ENCODE results near the gene IL16. TPM values are rescaled to one million over a fixed set of nuclear protein-coding genes. Genes with fewer than 3 reads are reported as not detected.

IL16 gene
- total and polyA plus RNA-seq, 7 experiments from 2014 or later, result 125 to 547 (median 319) TPM

GRCh38 chr15:81244306-81244705, 47.6 kb downstream of the IL16 start:
- no peak for DNase-seq
- peaks cover 0 to 13% (median 12%) of the 10 kb centered on the region in 5 donors for H3K36me3 Mint-ChIP-seq
- Histone ChIP-seq H3K4me1 (ENCODE audit: control insufficient read depth in 2 of 2, insufficient read depth in 2 of 2, low read length in 2 of 2) (no peaks in the 10 kb centered on the region), H3K9me3 (ENCODE audit: control insufficient read depth in 2 of 3, low read length in 3 of 3) (no peaks in the 10 kb centered on the region), H3K36me3 (ENCODE audit: control insufficient read depth in 2 of 3, insufficient read depth in 3 of 3, low read length in 3 of 3) (no peaks in the 10 kb centered on the region), H3K27ac (ENCODE audit: low read depth, low read length) (no peak overlapping the region), H3K27me3 (ENCODE audit: control insufficient read depth in 2 of 2, insufficient read depth in 2 of 2, low read length in 2 of 2) (no peaks in the 10 kb centered on the region), H3K4me3 (ENCODE audit: low read length) (no peak overlapping the region)
- ChIA-PET POLR2A (no interaction called here), CTCF (interaction anchor here (0.7 to 1.6 kb wide), 2 partner anchors 22 to 92 kb away, joined by 3 to 6 read pairs; no protein-coding TSS in a partner anchor)
- H3K9me3 Mint-ChIP-seq, result peaks cover 0 to 57% (median 20%) of the 10 kb centered on the region in 11 donors
- no peak overlapping the region for H3K4me3 Mint-ChIP-seq
- intact Hi-C loops (cut with micrococcal nuclease), result no loop called here
- no peak overlapping the region for H3K27ac Mint-ChIP-seq
- H3K4me1 Mint-ChIP-seq, result peaks cover 0 to 4% (median 0%) of the 10 kb centered on the region in 7 donors
- H3K27me3 Mint-ChIP-seq, result peaks cover 0 to 39% (median 0%) of the 10 kb centered on the region in 5 donors
- no peak for ATAC-seq

- Histone ChIP-seq H3K27ac (ENCODE audit: low read depth, low read length) (no peak overlapping the region), H3K27me3 (ENCODE audit: control insufficient read depth in 2 of 2, insufficient read depth in 2 of 2, low read length in 2 of 2) (no peaks in the 10 kb centered on the region), H3K36me3 (ENCODE audit: control insufficient read depth in 2 of 3, insufficient read depth in 3 of 3, low read length in 3 of 3) (no peaks in the 10 kb centered on the region), H3K4me1 (ENCODE audit: control insufficient read depth in 2 of 2, insufficient read depth in 2 of 2, low read length in 2 of 2) (no peaks in the 10 kb centered on the region), H3K9me3 (ENCODE audit: control insufficient read depth in 2 of 3, low read length in 3 of 3) (no peaks in the 10 kb centered on the region), H3K4me3 (ENCODE audit: low read length) (no peak overlapping the region)
- peaks cover 0 to 4% (median 0%) of the 10 kb centered on the region in 7 donors for H3K4me1 Mint-ChIP-seq
- peaks cover 0 to 9% (median 5%) of the 10 kb centered on the region in 5 donors for H3K36me3 Mint-ChIP-seq
- ATAC-seq (no peak), DNase-seq (no peak)
- peaks cover 0 to 9% (median 0%) of the 10 kb centered on the region in 11 donors for H3K9me3 Mint-ChIP-seq
- ChIA-PET POLR2A (no interaction called here), CTCF (interaction anchor here (0.9 to 1.4 kb wide), 2 partner anchors 13 to 98 kb away, joined by 4 to 6 read pairs; no protein-coding TSS in a partner anchor)
- H3K4me3 Mint-ChIP-seq, result no peak overlapping the region
- intact Hi-C loops (cut with micrococcal nuclease), result no loop called here
- peaks cover 4 to 34% (median 24%) of the 10 kb centered on the region in 5 donors for H3K27me3 Mint-ChIP-seq
- no peak overlapping the region for H3K27ac Mint-ChIP-seq
Observed at GRCh38 chr15:81253846-81254245, 57.2 kb downstream of the IL16 start.

DNA sequence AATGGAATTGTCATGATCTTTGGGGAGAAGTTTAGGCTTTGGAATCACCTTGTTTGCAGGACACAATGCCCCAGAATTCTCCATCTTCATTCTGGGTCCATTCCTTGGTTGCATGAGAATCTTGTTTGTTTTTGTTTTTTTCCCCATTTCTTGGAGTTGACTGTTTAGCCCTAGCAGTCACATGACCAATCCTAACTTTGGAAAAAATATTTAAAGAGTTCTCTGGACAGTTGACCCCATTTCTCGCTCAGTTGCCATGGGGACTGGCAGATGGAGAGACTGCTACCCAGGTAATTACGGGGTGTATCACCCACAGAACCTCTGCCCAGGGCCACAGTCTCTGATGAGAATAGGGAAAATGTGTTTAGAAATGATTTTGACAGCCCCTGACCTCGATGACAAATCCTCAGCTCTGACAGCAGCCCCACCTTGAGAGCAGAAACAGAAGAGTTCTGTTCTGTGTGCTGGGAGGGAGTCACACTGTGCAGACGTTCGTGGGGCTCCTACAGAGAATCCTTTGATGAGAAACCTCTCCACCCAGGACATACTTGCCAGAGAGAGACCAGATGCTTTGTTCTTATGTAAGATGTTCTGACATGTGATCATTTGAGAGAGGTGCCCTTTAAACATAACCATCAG, 57.7 kb downstream of the IL16 start:
- Mint-ChIP-seq H3K27me3 (peaks cover 4 to 36% (median 24%) of the 10 kb centered on the region in 5 donors), H3K27ac (no peak overlapping the region)

GRCh38 chr15:81254916-81255290, 58.2 kb downstream of the IL16 start:
- Histone ChIP-seq H3K36me3 (ENCODE audit: control insufficient read depth in 2 of 3, insufficient read depth in 3 of 3, low read length in 3 of 3) (no peaks in the 10 kb centered on the region), H3K27ac (ENCODE audit: low read depth, low read length) (no peak overlapping the region), H3K4me3 (ENCODE audit: low read length) (no peak overlapping the region), H3K27me3 (ENCODE audit: control insufficient read depth in 2 of 2, insufficient read depth in 2 of 2, low read length in 2 of 2) (no peaks in the 10 kb centered on the region), H3K4me1 (ENCODE audit: control insufficient read depth in 2 of 2, insufficient read depth in 2 of 2, low read length in 2 of 2) (no peaks in the 10 kb centered on the region), H3K9me3 (ENCODE audit: control insufficient read depth in 2 of 3, low read length in 3 of 3) (no peaks in the 10 kb centered on the region)
- peaks cover 0 to 9% (median 0%) of the 10 kb centered on the region in 11 donors for H3K9me3 Mint-ChIP-seq
- H3K4me1 Mint-ChIP-seq, result peaks cover 0 to 4% (median 0%) of the 10 kb centered on the region in 7 donors
- intact Hi-C loops (cut with micrococcal nuclease), result no loop called here
- DNase-seq (no peak), ATAC-seq (no peak)
- peaks cover 4 to 36% (median 24%) of the 10 kb centered on the region in 5 donors for H3K27me3 Mint-ChIP-seq
- H3K4me3 Mint-ChIP-seq, result no peak overlapping the region
- ChIA-PET CTCF (interaction anchor here (1.1 kb wide), 1 partner anchor 11 kb away, joined by 11 read pairs; no protein-coding TSS in a partner anchor), POLR2A (no interaction called here)
- peaks cover 0 to 9% (median 5%) of the 10 kb centered on the region in 5 donors for H3K36me3 Mint-ChIP-seq
- no peak overlapping the region for H3K27ac Mint-ChIP-seq

More for the DNA sequence above, 57.7 kb downstream of the IL16 start:
- no peak for DNase-seq
- H3K36me3 ChIP-seq (ENCODE audit: control insufficient read depth in 2 of 3, insufficient read depth in 3 of 3, low read length in 3 of 3), result no peaks in the 10 kb centered on the region
- ATAC-seq, result no peak
- H3K27ac ChIP-seq (ENCODE audit: low read depth, low read length), result no peak overlapping the region
- no peaks in the 10 kb centered on the region for H3K9me3 ChIP-seq (ENCODE audit: control insufficient read depth in 2 of 3, low read length in 3 of 3)
- H3K4me3 ChIP-seq (ENCODE audit: low read length), result no peak overlapping the region
- intact Hi-C loops (cut with micrococcal nuclease), result no loop called here
- ChIA-PET CTCF (interaction anchor here (1.1 to 1.4 kb wide), 2 partner anchors 11 to 99 kb away, joined by 6 to 11 read pairs; no protein-coding TSS in a partner anchor), POLR2A (no interaction called here)
- H3K27me3 ChIP-seq (ENCODE audit: control insufficient read depth in 2 of 2, insufficient read depth in 2 of 2, low read length in 2 of 2), result no peaks in the 10 kb centered on the region
- Mint-ChIP-seq H3K36me3 (peaks cover 0 to 9% (median 5%) of the 10 kb centered on the region in 5 donors), H3K9me3 (peaks cover 0 to 9% (median 0%) of the 10 kb centered on the region in 11 donors), H3K4me3 (no peak overlapping the region), H3K4me1 (peaks cover 0 to 4% (median 0%) of the 10 kb centered on the region in 7 donors)
- no peaks in the 10 kb centered on the region for H3K4me1 ChIP-seq (ENCODE audit: control insufficient read depth in 2 of 2, insufficient read depth in 2 of 2, low read length in 2 of 2)

- H3K27ac Mint-ChIP-seq, result no peak overlapping the region
Observed at GRCh38 chr15:81255315-81255957, 58.8 kb downstream of the IL16 start.

GRCh38 chr15:81255958-81256320, 59.3 kb downstream of the IL16 start:
- H3K27ac ChIP-seq (ENCODE audit: low read depth, low read length), result no peak overlapping the region
- H3K36me3 Mint-ChIP-seq, result peaks cover 0 to 5% (median 0%) of the 10 kb centered on the region in 5 donors
- no peaks in the 10 kb centered on the region for H3K27me3 ChIP-seq (ENCODE audit: control insufficient read depth in 2 of 2, insufficient read depth in 2 of 2, low read length in 2 of 2)
- H3K9me3 Mint-ChIP-seq, result peaks cover 0 to 3% (median 0%) of the 10 kb centered on the region in 11 donors
- ChIA-PET POLR2A (interaction anchor here (0.7 kb wide), 1 partner anchor 594 kb away, joined by 4 read pairs; no protein-coding TSS in a partner anchor), CTCF (interaction anchor here (0.8 kb wide), 1 partner anchor 10 kb away, joined by 7 read pairs; no protein-coding TSS in a partner anchor)
- peaks cover 0 to 4% (median 0%) of the 10 kb centered on the region in 7 donors for H3K4me1 Mint-ChIP-seq
- ATAC-seq (no peak), DNase-seq (no peak)
- no peaks in the 10 kb centered on the region for H3K9me3 ChIP-seq (ENCODE audit: control insufficient read depth in 2 of 3, low read length in 3 of 3)
- no peaks in the 10 kb centered on the region for H3K36me3 ChIP-seq (ENCODE audit: control insufficient read depth in 2 of 3, insufficient read depth in 3 of 3, low read length in 3 of 3)
- H3K4me3 Mint-ChIP-seq, result no peak overlapping the region
- intact Hi-C loops (cut with micrococcal nuclease), result loop anchor here in 1 of 2 donors (2.0 kb wide), 1 partner anchor 101 kb away; no protein-coding TSS in a partner anchor
- no peak overlapping the region for H3K4me3 ChIP-seq (ENCODE audit: low read length)
- H3K4me1 ChIP-seq (ENCODE audit: control insufficient read depth in 2 of 2, insufficient read depth in 2 of 2, low read length in 2 of 2), result no peaks in the 10 kb centered on the region
- no peak overlapping the region for H3K27ac Mint-ChIP-seq
- H3K27me3 Mint-ChIP-seq, result peaks cover 0 to 31% (median 22%) of the 10 kb centered on the region in 5 donors

More at GRCh38 chr15:81255315-81255957, 58.8 kb downstream of the IL16 start:
- CTCF ChIA-PET, result interaction anchor here (1.1 kb wide), 1 partner anchor 10 kb away, joined by 11 read pairs; no protein-coding TSS in a partner anchor
- Mint-ChIP-seq H3K27me3 (peaks cover 0 to 33% (median 24%) of the 10 kb centered on the region in 5 donors), H3K4me3 (no peak overlapping the region), H3K4me1 (peaks cover 0 to 4% (median 0%) of the 10 kb centered on the region in 7 donors), H3K36me3 (peaks cover 0 to 6% (median 1%) of the 10 kb centered on the region in 5 donors), H3K9me3 (peaks cover 0 to 6% (median 0%) of the 10 kb centered on the region in 11 donors)
- POLR2A ChIA-PET, result no interaction called here
- H3K4me1 ChIP-seq (ENCODE audit: control insufficient read depth in 2 of 2, insufficient read depth in 2 of 2, low read length in 2 of 2), result no peaks in the 10 kb centered on the region
- ATAC-seq (no peak), DNase-seq (no peak)
- no peaks in the 10 kb centered on the region for H3K36me3 ChIP-seq (ENCODE audit: control insufficient read depth in 2 of 3, insufficient read depth in 3 of 3, low read length in 3 of 3)
- H3K4me3 ChIP-seq (ENCODE audit: low read length), result no peak overlapping the region
- intact Hi-C loops (cut with micrococcal nuclease), result no loop called here
- H3K27me3 ChIP-seq (ENCODE audit: control insufficient read depth in 2 of 2, insufficient read depth in 2 of 2, low read length in 2 of 2), result no peaks in the 10 kb centered on the region
- no peaks in the 10 kb centered on the region for H3K9me3 ChIP-seq (ENCODE audit: control insufficient read depth in 2 of 3, low read length in 3 of 3)
- H3K27ac ChIP-seq (ENCODE audit: low read depth, low read length), result no peak overlapping the region
